ENCODE measurements around the gene EZR. TPM values are rescaled to one million over a fixed set of nuclear protein-coding genes. Genes with fewer than 3 reads are reported as not detected.

EZR gene
- total and polyA plus RNA-seq, 2 of the 8 experiments (the other 6 are each of a cell fraction or from before 2014, with no cell fraction given): 122 to 286 TPM

DNA sequence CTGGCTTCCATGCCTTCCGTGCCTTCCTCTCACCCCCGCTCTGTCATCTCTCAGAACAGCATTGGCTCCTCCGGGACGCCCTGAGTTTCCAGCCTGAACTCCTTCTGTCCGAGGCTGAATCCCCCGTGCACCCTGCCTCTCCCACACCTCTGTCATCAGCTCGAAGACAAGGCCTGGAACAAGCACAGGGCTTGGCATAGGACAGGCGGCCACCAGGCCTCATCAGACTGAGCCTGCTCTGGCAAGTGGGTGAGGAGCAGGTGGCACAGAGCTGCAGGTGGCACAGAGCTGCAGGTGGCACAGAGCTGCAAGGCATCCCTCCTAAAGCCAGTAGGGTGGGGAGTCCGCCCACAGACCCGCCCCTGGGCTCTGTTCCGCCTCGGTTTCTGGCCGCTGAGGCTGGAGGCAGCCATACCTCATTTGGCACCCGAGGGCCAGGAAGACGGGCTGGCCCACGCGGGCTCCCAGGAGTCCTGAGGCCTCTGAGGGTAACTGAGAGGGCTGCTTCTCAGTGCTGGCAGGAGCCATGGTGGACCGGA is 60.2 kb downstream of the EZR start:
- H4K91ac ChIP-seq (replicated peaks; ENCODE audit: insufficient read length, low read length): peak overlapping the region; percentile 94
- H3K27me3 ChIP-seq (replicated peaks in 1 of 4; ENCODE audit: control insufficient read depth in 3 of 4, extremely low read depth in 1 of 4, insufficient read depth in 3 of 4, low read length in 3 of 4): no peaks in the 10 kb centered on the region
- H3K4me3 ChIP-seq (ENCODE audit: extremely low read depth in 1 of 4, insufficient read depth in 2 of 4, low read depth in 3 of 4, low read length in 4 of 4): no peak overlapping the region
- H3K23me2 ChIP-seq (ENCODE audit: low read depth, low read length): no peaks in the 10 kb centered on the region
- POLR2A ChIA-PET (ENCODE audit: partially characterized antibody): interaction anchor here (0.7 to 2.2 kb wide), 9 partner anchors 9 to 202 kb away, joined by 3 to 8 read pairs (median 3); no protein-coding TSS in a partner anchor
- no peak overlapping the region for H4K5ac ChIP-seq (ENCODE audit: insufficient read length, low read depth, low read length)
- H4K20me1 ChIP-seq (replicated peaks in 1 of 2; ENCODE audit: control insufficient read depth in 1 of 2, insufficient read depth in 2 of 2, low read length in 2 of 2): no peaks in the 10 kb centered on the region
- peak overlapping the region; percentile 99 for H2BK20ac ChIP-seq (ENCODE audit: low read length)
- H2AFZ ChIP-seq (ENCODE audit: low read length): no peak overlapping the region
- no peak overlapping the region for H3K9ac ChIP-seq (replicated peaks in 1 of 4; ENCODE audit: extremely low read depth in 1 of 4, low read depth in 3 of 4, low read length in 3 of 4)
- H2BK12ac ChIP-seq (ENCODE audit: low read depth, low read length): peak overlapping the region; percentile 99
- no peak for TF ChIP-seq YY1 (IDR thresholded peaks at IDR 0.05; ENCODE audit: low read depth, low read length)
- TF ChIP-seq HDAC6 (IDR thresholded peaks at IDR 0.05; ENCODE audit: low read depth, low read length): no peak
- no peak for TF ChIP-seq EP300 (IDR thresholded peaks at IDR 0.05; ENCODE audit: borderline replicate concordance in 1 of 2, low read depth in 2 of 2, low read length in 2 of 2)
- no peak for TF ChIP-seq CTBP2 (IDR thresholded peaks at IDR 0.05; ENCODE audit: borderline replicate concordance, insufficient read depth, insufficient read length, low read length)
- TF ChIP-seq MAX (IDR thresholded peaks at IDR 0.05): no peak
- no peak for TF ChIP-seq NANOG (IDR thresholded peaks at IDR 0.05; ENCODE audit: insufficient read depth, low read depth, low read length, poor library complexity, severe bottlenecking)
- peaks cover 0 to 20% (median 10%) of the 10 kb centered on the region in 4 experiments; a peak in 6 of 7 replicates for H3K4me1 ChIP-seq (replicated peaks in 1 of 4; ENCODE audit: control insufficient read depth in 3 of 4, insufficient read depth in 4 of 4, low read length in 3 of 4)
- H2AK5ac ChIP-seq (ENCODE audit: low read depth, low read length): peak overlapping the region; percentile 7
- no peaks in the 10 kb centered on the region for H3K9me3 ChIP-seq (ENCODE audit: insufficient read depth in 2 of 2, low read depth in 1 of 2, low read length in 1 of 2)
- peak overlapping the region; percentile 24 for H3K4ac ChIP-seq (replicated peaks; ENCODE audit: insufficient read length, low read depth, low read length)
- no peaks in the 10 kb centered on the region for H3K79me1 ChIP-seq (ENCODE audit: low read depth, low read length)
- H3K36me3 ChIP-seq (ENCODE audit: control insufficient read depth in 2 of 4, insufficient read depth in 4 of 4, low read length in 3 of 4): no peaks in the 10 kb centered on the region
- H3K79me2 ChIP-seq (ENCODE audit: control insufficient read depth in 1 of 2, insufficient read depth in 2 of 2, low read length in 2 of 2): no peaks in the 10 kb centered on the region
- peak overlapping the region; percentile 67; the same call in 1 of the 2 replicates for H2BK5ac ChIP-seq (ENCODE audit: low read depth, low read length)
- no peak overlapping the region; the same call in 1 of the 2 replicates for H4K8ac ChIP-seq (ENCODE audit: extremely low read depth, insufficient read depth, low read length)
- CTCF ChIA-PET (ENCODE audit: partially characterized antibody): interaction anchor here (1.1 to 2.3 kb wide), 6 partner anchors 11 to 40 kb away, joined by 3 to 13 read pairs (median 4); no protein-coding TSS in a partner anchor
- H3K23ac ChIP-seq (ENCODE audit: insufficient read length): no peak overlapping the region
- DNase-seq (ENCODE audit: low read depth in 1 of 2, low spot score in 2 of 2) (no peak), FAIRE-seq (no peak)
- H2BK120ac ChIP-seq (replicated peaks; ENCODE audit: low read depth, low read length): peak overlapping the region; percentile 45
- peak overlapping the region; percentile 6 to 7; a peak in 1 of 4 replicates for H3K4me2 ChIP-seq (ENCODE audit: insufficient read depth in 1 of 2, low read depth in 2 of 2, low read length in 2 of 2)
- no peak overlapping the region for H3K27ac ChIP-seq (ENCODE audit: low read depth, low read length)
- no peak overlapping the region for H3K56ac ChIP-seq (replicated peaks; ENCODE audit: insufficient read length, low read depth, low read length)
- H3K14ac ChIP-seq (ENCODE audit: insufficient read length): no peak overlapping the region
- H2BK15ac ChIP-seq (ENCODE audit: low read length): peak overlapping the region; percentile 55; the same call in 1 of the 2 replicates
- WGBS, 2 experiments (ENCODE audit: extremely low coverage in 1 of 2, insufficient coverage in 1 of 2, insufficient read length in 1 of 2, insufficient replicate concordance in 2 of 2, low coverage in 1 of 2, low lambda C conversion rate in 2 of 2, missing lambda C conversion rate in 1 of 2): 96% methylated on average over 18 of the region's 18 CpGs; no CpG with 5 or more reads in 1 of the 2 experiments
- H3K18ac ChIP-seq (ENCODE audit: extremely low read depth, low read length): peak overlapping the region; percentile 91
